ENCODE results near the gene PRLH.

PRLH gene

DNA sequence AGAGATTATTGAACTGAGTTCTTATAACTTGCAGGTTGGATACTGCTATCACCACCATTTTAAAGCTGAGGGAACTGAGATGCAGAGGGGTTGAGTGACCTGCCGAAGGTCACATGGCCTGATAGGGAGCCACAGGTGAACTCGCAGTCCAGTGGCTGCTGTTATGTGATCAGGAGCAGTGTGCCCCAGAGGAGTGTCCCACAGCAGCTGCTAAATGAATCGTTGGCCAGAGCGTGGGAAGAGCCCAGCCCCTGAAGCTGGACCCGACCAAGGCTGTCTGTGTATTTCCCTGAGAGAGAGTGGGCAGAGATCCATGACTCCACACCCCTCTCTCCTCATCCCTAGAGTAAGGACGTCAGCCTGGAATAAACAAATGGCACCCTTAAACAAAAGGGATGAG is 26.7 kb upstream of the PRLH start:
- DNase-seq (ENCODE audit: low read depth in 2 of 2) = no peak

DNA sequence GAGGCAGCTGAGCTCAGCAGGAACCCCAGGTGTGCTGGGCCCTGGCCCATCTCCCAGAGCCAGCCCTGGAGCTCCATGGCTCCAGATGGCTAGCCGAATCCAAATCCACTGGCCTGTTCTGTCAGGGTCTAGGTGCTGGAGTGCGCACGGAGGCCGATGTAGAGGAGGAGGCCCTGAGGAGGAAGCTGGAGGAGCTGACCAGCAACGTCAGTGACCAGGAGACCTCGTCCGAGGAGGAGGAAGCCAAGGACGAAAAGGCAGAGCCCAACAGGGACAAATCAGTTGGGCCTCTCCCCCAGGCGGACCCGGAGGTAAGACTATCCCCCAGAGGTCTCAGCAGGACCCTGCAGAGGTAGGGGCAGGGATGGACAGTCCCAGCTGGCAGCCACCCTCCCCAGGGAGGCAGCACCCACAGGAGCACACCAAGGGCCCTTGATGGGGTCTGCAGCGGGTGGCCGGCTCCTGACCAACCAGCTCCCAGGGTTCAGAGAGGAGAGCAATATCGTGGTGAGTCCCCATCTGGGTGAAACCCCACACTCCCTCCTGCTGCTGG is 26.1 kb upstream of the PRLH start:
- DNase-seq (ENCODE audit: low read depth in 2 of 2) = no peak

GRCh38 chr2:237540823-237541222 is 25.6 kb upstream of the PRLH start:
- DNase-seq (ENCODE audit: low read depth in 2 of 2) = no peak

DNA sequence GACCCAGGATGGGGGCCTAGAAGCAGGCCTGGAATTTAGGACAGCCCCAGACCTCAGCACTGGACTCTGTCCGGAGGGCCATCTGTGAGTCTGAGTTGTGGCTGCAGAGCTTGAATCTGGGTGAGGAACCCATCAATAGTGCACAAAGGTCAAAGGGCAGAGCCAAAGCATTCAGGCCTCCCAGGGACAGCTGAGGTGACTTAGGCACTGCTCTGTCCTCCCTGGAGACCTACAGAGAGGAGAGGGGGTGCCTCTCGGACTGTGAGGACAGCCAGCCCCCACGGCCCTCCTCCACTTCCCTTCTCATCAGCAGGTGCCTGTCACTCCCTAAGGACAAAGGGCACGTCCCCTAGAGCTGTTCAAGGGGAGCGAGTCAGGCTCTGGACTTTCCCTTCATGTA is 25.1 kb upstream of the PRLH start:
- no peak for DNase-seq (ENCODE audit: low read depth in 2 of 2)

- DNase-seq (ENCODE audit: low read depth in 2 of 2) = no peak
These were observed 24.2 kb upstream of the PRLH start for GRCh38 chr2:237542001-237542704.

DNA sequence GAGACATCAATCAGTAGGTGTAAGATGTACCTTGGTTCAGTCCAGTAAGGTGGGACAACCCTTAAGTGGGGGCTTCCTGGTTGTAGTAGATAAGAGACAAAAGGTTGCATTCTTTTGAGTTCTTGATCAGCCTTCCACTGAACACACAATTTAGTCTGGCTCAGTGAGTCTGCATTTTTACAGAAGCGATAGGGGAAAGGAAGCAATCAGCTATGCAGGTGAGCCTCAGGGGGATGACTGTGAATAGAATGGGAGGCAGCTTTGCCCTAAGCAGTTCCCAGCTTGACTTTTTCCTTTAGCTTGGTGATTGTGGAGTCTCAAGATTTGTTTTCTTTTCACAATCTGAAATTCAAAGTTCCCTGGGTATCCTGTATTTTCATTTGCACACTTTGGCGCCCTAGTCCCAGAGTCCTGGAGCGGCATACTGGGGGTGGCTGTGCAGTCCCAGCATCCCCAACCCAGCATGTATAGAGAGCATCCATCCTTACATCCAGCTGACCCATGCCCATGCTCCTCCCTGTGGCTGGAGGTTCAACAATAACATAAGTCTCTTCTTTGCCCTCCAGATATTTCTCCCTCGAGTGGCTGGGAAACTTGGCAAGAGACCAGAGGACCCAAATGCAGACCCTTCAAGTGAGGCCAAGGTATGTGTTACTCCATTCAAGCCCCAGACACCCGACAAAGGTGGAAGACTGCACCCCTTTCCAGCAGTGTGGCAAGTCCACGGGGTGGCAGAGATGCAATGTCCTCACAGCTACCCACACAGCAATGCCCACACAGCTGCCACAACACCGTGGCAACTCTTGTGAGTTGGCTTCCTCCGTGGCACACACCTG is 20.1 kb upstream of the PRLH start:
- DNase-seq (ENCODE audit: low read depth in 2 of 2) = no peak

DNA sequence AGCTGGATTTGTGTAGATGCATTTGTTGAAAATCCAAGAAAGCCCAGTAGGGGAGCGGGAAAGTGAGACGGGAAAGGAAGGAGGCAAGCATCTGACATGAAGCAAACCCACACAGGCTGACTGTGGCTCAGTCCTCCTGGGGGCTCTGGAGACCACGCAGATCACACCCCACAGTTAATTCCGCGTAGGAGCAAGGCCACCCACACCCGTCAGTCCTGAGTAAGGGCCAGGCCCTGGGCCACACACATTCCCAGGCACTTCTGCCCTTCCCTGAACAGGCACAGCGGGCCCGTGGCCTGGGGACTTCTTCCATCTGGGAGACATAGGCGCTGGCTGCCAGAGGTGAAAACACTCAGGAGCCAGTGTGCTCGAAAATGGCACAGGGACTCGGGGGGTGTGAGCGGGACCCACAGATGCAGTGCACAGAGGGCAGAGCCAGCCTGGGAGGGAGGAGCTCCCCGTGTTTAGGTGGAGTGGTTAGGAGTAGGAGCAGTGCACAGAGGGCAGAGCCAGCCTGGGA is 19.4 kb upstream of the PRLH start:
- no peak for DNase-seq (ENCODE audit: low read depth in 2 of 2)

DNA sequence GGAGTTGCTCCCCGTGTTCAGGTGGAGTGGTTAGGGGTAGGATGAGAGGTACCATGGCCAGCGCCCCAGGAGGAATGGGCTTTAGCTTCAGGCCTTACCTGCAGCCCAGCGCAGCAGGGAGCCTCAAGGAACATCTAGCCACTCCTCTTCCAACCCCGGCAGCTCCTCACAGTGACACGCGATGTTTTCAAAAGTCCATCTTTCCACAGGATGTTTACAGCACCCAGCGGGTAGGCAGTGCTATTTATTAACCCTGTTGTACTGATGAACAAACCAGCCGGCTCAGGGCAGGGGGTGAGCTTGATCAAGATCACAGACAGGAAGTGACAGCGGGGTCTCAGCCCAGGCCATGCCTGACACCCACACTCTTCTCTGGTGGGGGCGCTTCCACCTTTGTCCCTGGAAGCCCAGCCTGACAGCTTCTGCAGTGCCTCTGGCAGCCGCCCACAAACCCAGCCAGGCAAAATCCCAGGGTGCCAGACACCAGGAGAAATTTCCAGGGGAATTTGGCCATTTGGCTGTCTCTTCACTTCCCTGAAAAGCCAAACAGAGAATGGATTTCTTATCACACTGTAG is 18.4 kb upstream of the PRLH start:
- no peak for DNase-seq (ENCODE audit: low read depth in 2 of 2)

DNA sequence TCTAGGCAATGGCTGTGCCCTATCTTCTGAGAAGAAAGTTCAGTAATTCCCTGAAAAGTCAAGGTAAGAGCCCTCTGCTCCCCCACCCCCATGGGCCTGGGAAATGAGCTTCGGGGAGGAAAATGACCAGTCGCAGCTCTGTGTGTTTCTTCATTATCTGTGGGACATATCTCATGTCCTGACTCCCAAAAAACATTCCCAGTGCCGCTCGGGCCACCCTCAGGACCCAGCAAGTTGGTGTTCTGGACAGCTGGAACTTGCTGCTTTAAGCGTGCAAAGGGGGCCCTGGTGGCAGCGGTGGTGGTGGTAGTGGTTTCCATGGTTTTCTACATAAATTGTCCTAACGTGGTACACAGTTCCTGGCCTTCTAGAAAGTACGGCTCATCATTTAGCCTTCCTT is 17.2 kb upstream of the PRLH start:
- DNase-seq (ENCODE audit: low read depth in 2 of 2) = no peak

DNA sequence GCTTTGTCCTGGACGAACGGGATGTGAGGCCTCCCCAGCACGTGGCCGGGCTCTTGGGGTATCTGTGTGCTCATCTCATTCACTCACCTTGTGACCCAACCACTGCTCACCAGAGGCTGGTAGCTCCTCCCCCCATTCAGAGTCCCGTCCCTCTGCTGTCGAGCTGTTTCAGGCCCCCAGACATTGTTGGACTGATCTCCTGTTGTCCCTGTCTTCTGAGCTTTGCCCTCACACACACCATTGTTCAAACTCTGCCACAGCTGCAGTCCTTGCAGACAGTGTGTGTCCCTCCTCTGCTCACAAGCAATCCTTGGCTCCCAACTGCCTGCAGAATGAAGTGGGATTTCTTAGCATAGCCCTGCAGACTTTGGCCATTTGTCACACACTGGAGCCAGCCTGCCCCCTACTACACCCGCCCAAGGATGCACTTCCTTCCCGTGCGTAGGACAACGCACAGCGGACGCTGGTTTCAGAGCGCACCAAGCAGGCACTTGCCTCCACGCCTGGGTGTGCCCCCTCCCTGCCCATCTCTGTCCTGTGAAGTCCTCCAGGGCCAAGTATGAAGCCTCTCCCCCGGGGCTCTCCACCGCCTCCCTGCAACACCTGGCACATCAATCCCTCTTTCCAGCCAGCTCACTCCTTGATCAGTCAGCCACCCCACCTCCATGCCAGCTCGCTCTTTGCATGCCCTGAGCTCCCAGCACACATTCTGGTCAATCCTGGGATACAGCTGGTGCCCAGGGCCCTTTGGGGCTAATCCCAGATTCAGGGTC is 16.5 kb upstream of the PRLH start:
- DNase-seq (ENCODE audit: low read depth in 2 of 2) = no peak

DNA sequence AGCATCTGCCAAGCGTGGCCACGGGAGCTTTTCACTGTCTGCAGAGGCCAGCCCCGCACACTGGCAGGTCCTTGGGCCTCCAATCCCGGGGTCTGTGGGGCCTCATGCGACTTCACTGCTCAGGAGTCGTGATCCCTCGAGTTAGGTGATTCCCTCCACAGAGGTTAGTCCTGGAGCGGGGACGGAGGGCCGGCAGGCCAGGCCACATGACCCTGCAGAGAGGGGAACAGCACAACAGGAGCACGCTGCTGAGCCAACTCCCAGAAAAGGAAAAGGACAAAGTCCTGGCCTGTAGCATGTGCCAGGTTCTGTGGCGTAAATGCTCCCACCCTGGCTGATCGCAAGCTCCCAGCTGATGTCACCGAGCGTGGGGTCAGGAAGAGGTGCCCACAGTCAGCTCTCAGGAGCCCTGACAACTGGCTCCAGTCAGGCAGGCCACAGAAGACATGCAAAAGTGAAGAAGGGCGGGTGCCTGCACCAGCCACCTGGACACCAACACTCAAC is 15.3 kb upstream of the PRLH start:
- no peak for DNase-seq (ENCODE audit: low read depth in 2 of 2)

DNA sequence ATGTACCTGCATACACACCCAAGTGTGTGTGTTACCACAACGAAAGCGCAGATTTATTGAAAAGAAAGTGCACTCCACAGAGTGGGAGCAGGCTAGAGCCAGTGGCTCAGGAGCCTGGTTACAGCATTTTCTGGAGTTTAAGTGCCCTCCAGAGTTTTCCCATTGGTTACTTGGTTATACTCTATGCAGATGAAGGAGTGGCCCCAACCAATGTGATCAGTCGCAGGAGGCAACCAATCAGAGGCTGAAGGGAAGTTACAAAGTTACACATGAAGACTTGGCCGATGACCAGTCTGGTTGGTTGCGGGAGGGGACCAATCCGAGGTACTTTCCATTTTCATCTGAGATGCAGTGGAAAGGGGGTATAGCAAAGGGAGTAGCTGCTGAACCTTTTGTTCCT is 13.5 kb upstream of the PRLH start:
- DNase-seq (ENCODE audit: low read depth in 2 of 2) = no peak

- no peak for DNase-seq (ENCODE audit: low read depth in 2 of 2)
These were observed 12.4 kb upstream of the PRLH start for GRCh38 chr2:237553948-237554347.

GRCh38 chr2:237555560-237555959 is 10.8 kb upstream of the PRLH start:
- no peak for DNase-seq (ENCODE audit: low read depth in 2 of 2)

DNA sequence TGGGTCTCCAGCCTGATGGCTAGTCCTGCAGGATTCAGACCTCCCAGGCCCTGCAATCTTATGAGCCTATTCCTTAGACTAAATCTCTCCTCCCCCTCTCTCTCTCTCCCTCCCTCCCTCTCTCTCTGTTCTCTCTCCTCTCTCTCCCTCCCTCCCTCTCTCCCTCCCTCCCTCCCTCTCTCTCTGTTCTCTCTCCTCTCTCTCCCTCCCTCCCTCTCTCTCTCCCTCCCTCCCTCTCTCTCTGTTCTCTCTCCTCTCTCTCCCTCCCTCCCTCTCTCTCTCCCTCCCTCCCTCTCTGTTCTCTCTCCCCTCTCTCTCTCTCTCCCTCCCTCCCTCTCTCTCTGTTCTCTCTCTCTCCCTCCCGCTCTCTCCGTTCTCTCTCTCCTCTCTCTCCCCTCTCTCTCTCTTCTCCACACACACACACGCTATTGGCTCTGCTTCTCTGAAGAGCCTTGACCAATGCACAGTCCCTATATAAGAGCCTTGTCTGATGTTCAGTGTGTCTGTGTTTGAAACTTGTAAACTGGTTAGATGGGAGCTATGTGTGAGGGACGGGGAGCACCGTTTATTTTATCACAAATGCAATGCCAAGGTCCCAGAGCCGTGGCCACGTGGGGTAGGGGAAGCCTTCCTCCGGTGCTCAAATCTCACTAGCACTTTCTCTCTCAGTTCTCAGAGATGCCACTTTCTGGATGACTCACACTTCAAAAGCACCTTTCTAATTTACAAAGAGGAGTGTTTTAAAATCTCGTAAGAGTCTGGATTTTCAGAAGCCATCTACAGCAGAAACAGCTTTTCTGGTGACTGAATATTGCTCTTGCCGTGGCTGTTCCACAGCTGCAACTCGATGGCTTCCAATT is 9.4 kb upstream of the PRLH start:
- peak; percentile 23 to 31 for DNase-seq (ENCODE audit: low read depth in 2 of 2)

DNA sequence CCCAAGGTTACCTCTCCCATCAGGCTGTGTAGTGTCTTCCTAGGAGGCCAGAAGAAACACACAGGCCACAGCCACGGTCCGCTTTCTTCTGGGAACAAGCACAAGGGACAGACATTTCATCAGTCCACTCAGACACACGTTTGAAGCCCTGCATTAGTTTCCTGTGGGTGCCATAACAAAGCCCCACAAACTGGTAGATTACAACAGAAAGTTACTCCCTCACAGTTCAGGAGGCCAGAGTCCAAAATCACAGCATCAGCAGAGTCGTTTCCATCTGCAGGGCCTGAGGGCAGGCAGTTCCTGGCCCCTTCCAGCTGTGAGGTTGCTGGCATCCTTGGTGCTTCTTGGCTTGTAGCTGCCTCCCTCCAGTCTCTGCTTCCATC is 8.8 kb upstream of the PRLH start:
- DNase-seq (ENCODE audit: low read depth in 2 of 2) = no peak

- DNase-seq (ENCODE audit: low read depth in 2 of 2) = no peak
These were observed 7.3 kb upstream of the PRLH start for GRCh38 chr2:237558961-237559641.

DNA sequence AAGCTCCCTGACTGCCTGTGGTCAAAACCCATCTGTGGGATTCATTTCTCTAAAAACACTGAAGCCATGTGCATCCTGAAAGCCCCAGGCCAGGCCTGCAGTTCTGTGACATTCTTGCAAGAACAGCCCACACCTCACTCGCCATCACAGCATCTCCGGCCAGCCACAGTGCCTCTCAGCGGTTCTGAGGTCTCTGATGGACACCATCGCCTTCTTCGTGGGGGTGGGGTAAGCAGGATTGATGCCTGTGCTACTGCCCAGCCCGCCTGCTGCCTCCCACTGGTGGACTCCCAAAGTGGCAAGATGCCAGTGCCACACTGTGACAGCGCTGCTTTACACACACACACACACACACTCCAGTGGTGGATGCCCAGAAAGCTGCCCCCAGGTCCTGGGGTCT is 5.2 kb upstream of the PRLH start:
- DNase-seq (ENCODE audit: low read depth in 2 of 2) = no peak

GRCh38 chr2:237563816-237564215 is 2.6 kb upstream of the PRLH start:
- DNase-seq (ENCODE audit: low read depth in 2 of 2) = no peak

DNA sequence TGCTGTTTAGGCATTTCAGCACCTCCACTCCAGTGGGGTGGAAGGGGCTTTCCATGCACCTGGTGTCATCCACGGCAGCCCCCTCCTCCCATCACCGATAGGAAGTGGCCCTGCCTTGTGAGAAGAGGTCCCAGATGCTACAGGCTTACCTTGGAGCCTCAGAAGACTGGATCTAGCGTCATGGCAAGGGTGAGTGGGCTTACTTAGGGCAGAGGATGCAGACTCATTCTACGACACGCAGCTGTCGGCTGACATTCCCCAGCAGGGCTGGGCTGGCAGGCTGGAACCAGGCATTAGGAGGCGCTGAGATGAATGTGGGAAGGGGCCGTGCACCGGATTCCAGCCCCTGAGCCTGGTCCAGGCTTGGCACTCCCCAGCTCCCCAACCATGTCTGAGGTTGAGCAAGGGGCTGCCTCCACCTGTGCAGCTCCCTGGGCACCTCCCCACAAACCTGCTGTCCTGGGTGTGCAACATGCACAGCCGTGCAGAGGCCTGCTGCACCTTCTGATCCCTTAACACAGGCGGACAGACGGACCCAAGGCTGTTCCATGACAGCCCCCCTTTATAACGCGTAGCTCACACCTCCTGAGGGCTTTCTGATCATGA is 1.7 kb upstream of the PRLH start:
- no peak for DNase-seq (ENCODE audit: low read depth in 2 of 2)
